Stimulated activated CD8-positive, alpha-beta memory T cell treated with anti-CD3 and anti-CD28 coated beads, Interleukin-12 subunit alpha, Interleukin-12 subunit beta, amount 100 ng/mL, for 24 hours (primary cell): ENCODE data around the gene IQCE.

Experiments used
- DNase-seq: peaks from one replicate; pipeline ENCODE4 v3.0.0-alpha.2; 2020; ENCODE audit errors: extremely low read depth

IQCE gene

GRCh38 chr7:2646336-2646679 lies 87.5 kb downstream of the IQCE start:
- DNase-seq: no peak

- no peak for DNase-seq
Observed at GRCh38 chr7:2646680-2647571, 88.1 kb downstream of the IQCE start.

GRCh38 chr7:2647594-2648172 lies 88.9 kb downstream of the IQCE start:
- no peak for DNase-seq

- DNase-seq: no peak
Observed at GRCh38 chr7:2649139-2649838, 90.5 kb downstream of the IQCE start.

- no peak for DNase-seq
Observed at GRCh38 chr7:2649991-2650390, 91.2 kb downstream of the IQCE start.

GRCh38 chr7:2650451-2650850 lies 91.7 kb downstream of the IQCE start:
- DNase-seq: no peak

GRCh38 chr7:2651336-2651735 lies 92.6 kb downstream of the IQCE start:
- DNase-seq: no peak

- DNase-seq: no peak
Observed at GRCh38 chr7:2651847-2652735, 93.3 kb downstream of the IQCE start.

GRCh38 chr7:2652736-2653060 lies 93.9 kb downstream of the IQCE start:
- DNase-seq: no peak

- no peak for DNase-seq
Observed at GRCh38 chr7:2654059-2654458, 95.3 kb downstream of the IQCE start.

GRCh38 chr7:2655870-2656614 lies 97.3 kb downstream of the IQCE start:
- no peak for DNase-seq

GRCh38 chr7:2657208-2657607 lies 98.4 kb downstream of the IQCE start:
- no peak for DNase-seq

- DNase-seq: no peak
Observed at GRCh38 chr7:2657920-2658671, 99.3 kb downstream of the IQCE start.

- DNase-seq: no peak
Observed at GRCh38 chr7:2658941-2659340, 100.2 kb downstream of the IQCE start.

- no peak for DNase-seq
Observed at GRCh38 chr7:2659556-2660358, 101.0 kb downstream of the IQCE start.

GRCh38 chr7:2660359-2661095 lies 101.7 kb downstream of the IQCE start:
- DNase-seq: no peak

GRCh38 chr7:2661096-2661449 lies 102.3 kb downstream of the IQCE start:
- no peak for DNase-seq

- no peak for DNase-seq
Observed at GRCh38 chr7:2661602-2662272, 103.0 kb downstream of the IQCE start.
